A549 (cell line): ENCODE measurements around the gene TCP10L. TPM values are rescaled to one million over a fixed set of nuclear protein-coding genes. Genes with fewer than 3 reads are reported as not detected.
"Not testable (repeated sequence)": the region's sequence is repeated elsewhere in the genome, so short reads cannot be mapped to it uniquely, and the experiment has no call there.

ENCODE experiments used
- ATAC-seq, 2 experiments: fragments of 200-7000 bp in 1 of 2; fragments of >200 bp in 1 of 2; cut with Nextera tagmentation in 1 of 2; cut with Tn5 transposase in 1 of 2; 3 replicates each; pipeline versions ENCODE4 v1.8.0 to v1.9.1; 2018 to 2020; ENCODE audit warnings: mild to moderate bottlenecking in 1 of 2, moderate library complexity in 1 of 2
- CTCF ChIA-PET: fragments of 300-600 bp; sonication (Branson Sonifier 250); formaldehyde crosslinking; extraction: SDS; loops from one replicate; lab custom pipeline; 2021; ENCODE audit warnings: antibody characterized with exemption, inconsistent platforms; lab: Yijun Ruan, JAX
- POLR2A ChIA-PET: fragments of 350-600 bp; formaldehyde crosslinking; extraction: SDS; loops from one replicate; lab custom pipeline; 2021; ENCODE audit warnings: antibody characterized with exemption, inconsistent platforms; lab: Yijun Ruan, JAX
- DNase-seq, 2 experiments: peaks; one replicate each; pipeline versions ENCODE4 v3.0.0 to v3.0.0-alpha.2; 2011 to 2016; ENCODE audit warnings: low read depth in 1 of 2, low spot score in 1 of 2
- FAIRE-seq: peaks from 2 replicates; lab custom pipeline; 2011; peaks lifted over from hg19 to GRCh38; lab: Jason Lieb, UNC
- H3K27ac ChIP-seq, 2 experiments: fragments of >200 bp; sonication (Bioruptor Twin); formaldehyde crosslinking; 3 replicates each; pipeline ENCODE4 v1.5.1; 2016 to 2017
- H3K4me1 ChIP-seq: fragments of >200 bp; sonication (Bioruptor Twin); formaldehyde crosslinking; 3 replicates; pipeline ENCODE4 v1.6.1; 2016
- H3K4me2 ChIP-seq: fragments of >200 bp; sonication (Bioruptor Twin); formaldehyde crosslinking; 3 replicates; pipeline ENCODE4 v1.6.1; 2016
- H3K4me3 ChIP-seq: fragments of >200 bp; sonication (Bioruptor Twin); formaldehyde crosslinking; 3 replicates; pipeline ENCODE4 v1.5.1; 2016
- H3K9me3 ChIP-seq: fragments of >200 bp; sonication (Bioruptor Twin); formaldehyde crosslinking; 3 replicates; pipeline ENCODE4 v1.6.1; 2016
- BHLHE40 ChIP-seq: IDR thresholded peaks from 2 replicates; pipeline ENCODE4 v1.6.1; 2012; ENCODE audit warnings: low read depth, low read length, inconsistent platforms
- CEBPB ChIP-seq, 2 experiments: fragments of >200 bp in 1 of 2; sonication (Bioruptor Twin) in 1 of 2; formaldehyde crosslinking in 1 of 2; IDR thresholded peaks; 2 replicates each; pipeline ENCODE4 v1.6.1; 2012 to 2016
- CHD2 ChIP-seq: fragments of 150-350 bp; IDR thresholded peaks from 2 replicates; pipeline ENCODE4 v1.6.1; 2014; ENCODE audit warnings: low read length; ENCODE audit not compliant: partially characterized antibody
- ELK1 ChIP-seq: fragments of 150-350 bp; IDR thresholded peaks from 2 replicates; pipeline ENCODE4 v1.6.1; 2014; ENCODE audit warnings: low read depth, mild to moderate bottlenecking, low read length
- FOXS1 ChIP-seq: fragments of 250-450 bp; sonication (Bioruptor Pico); IDR thresholded peaks from 2 replicates; pipeline ENCODE4 v1.5.0; 2020; ENCODE audit warnings: mild to moderate bottlenecking, moderate library complexity
- HES2 ChIP-seq: fragments of >200 bp; sonication (Bioruptor Twin); formaldehyde crosslinking; IDR thresholded peaks from 2 replicates; pipeline ENCODE4 v1.6.1; 2016
- HMGXB4 ChIP-seq: fragments of 250-450 bp; sonication (Bioruptor Pico); IDR thresholded peaks from 2 replicates; pipeline ENCODE4 v1.5.0; 2021; ENCODE audit warnings: mild to moderate bottlenecking, moderate library complexity, borderline replicate concordance
- HOXB5 ChIP-seq: fragments of 250-450 bp; sonication (Bioruptor Pico); IDR thresholded peaks from 2 replicates; pipeline ENCODE4 v1.5.0; 2020; ENCODE audit warnings: mild to moderate bottlenecking, moderate library complexity
- KDM1A ChIP-seq: fragments of 200-600 bp; sonication (generic); IDR thresholded peaks from 2 replicates; pipeline ENCODE4 v1.6.1; 2016; ENCODE audit warnings: low read depth, mild to moderate bottlenecking
- MYC ChIP-seq: IDR thresholded peaks from 2 replicates; pipeline ENCODE4 v1.6.1; 2012; ENCODE audit warnings: mild to moderate bottlenecking, inconsistent platforms, low read length, improper control_type of control experiment, borderline replicate concordance
- PHF8 ChIP-seq: fragments of 200-600 bp; sonication (generic); IDR thresholded peaks from 2 replicates; pipeline ENCODE4 v1.6.1; 2016; ENCODE audit warnings: low read depth, mild to moderate bottlenecking, antibody characterized with exemption, moderate library complexity, borderline replicate concordance
- RCOR1 ChIP-seq: fragments of 150-350 bp; IDR thresholded peaks from 2 replicates; pipeline ENCODE4 v1.6.1; 2014; ENCODE audit warnings: antibody characterized with exemption, low read length, low read depth
- RFX5 ChIP-seq: fragments of 450-650 bp; IDR thresholded peaks from 2 replicates; pipeline ENCODE4 v1.7.1; 2014; ENCODE audit warnings: antibody characterized with exemption, mild to moderate bottlenecking, moderate library complexity
- TP53 ChIP-seq: fragments of 250-450 bp; sonication (Bioruptor Pico); IDR thresholded peaks from 2 replicates; pipeline ENCODE4 v1.5.0; 2021; ENCODE audit warnings: mild to moderate bottlenecking, moderate library complexity
- ZFP36 ChIP-seq: fragments of 450-650 bp; IDR thresholded peaks from 2 replicates; pipeline ENCODE4 v1.6.1; 2014; ENCODE audit warnings: borderline replicate concordance; ENCODE audit not compliant: partially characterized antibody
- WGBS: methylation state at CpG from one replicate; pipeline ENCODE4 v1.1.6; 2017; ENCODE audit errors: missing lambda C conversion rate; 5-methylcytosine and 5-hydroxymethylcytosine counted together
- polyA plus RNA-seq, 4 experiments: library from polyadenylated mRNA; depleted of rRNA in 3 of 4; stranded (reverse); fragments of >200 nt; fragmentation: RNase III in 1 of 4; extraction: RNeasy Plus Mini Kit Qiagen cat#74134 plus additional on column Dnase treatment in 1 of 4; gene quantifications; 2 replicates in 3 of 4; 3 replicates in 1 of 4; pipeline ENCODE4 v1.2.3, GENCODE V29; 2011 to 2017
- TF ChIP-seq, protein P1 (sequence below): fragments of 200-600 bp; sonication (generic); IDR thresholded peaks from 2 replicates; pipeline ENCODE4 v1.6.1; 2016; ENCODE audit warnings: antibody characterized with exemption, mild to moderate bottlenecking, moderate library complexity
- TF ChIP-seq, protein P2 (sequence below): IDR thresholded peaks from 2 replicates; pipeline ENCODE4 v1.6.1; 2012
- TF ChIP-seq, protein P3 (sequence below): fragments of >200 bp; sonication (Bioruptor Twin); formaldehyde crosslinking; IDR thresholded peaks from 3 replicates; pipeline ENCODE4 v1.6.1; 2016
- TF ChIP-seq, protein P4 (sequence below): fragments of 250-450 bp; sonication (Bioruptor Pico); IDR thresholded peaks from 2 replicates; pipeline ENCODE4 v1.5.0; 2020; ENCODE audit warnings: low read depth, mild to moderate bottlenecking, moderate library complexity
- TF ChIP-seq, protein P5 (sequence below): fragments of >200 bp; sonication (Bioruptor Twin); formaldehyde crosslinking; IDR thresholded peaks from 3 replicates; pipeline ENCODE4 v1.5.1; 2016
- TF ChIP-seq, protein P6 (sequence below): IDR thresholded peaks from 2 replicates; pipeline ENCODE4 v1.6.1; 2012

Gene TCP10L
- polyA plus RNA-seq, 2 of the 4 experiments (the other 2 are of a cell fraction): 0.62 to 1.2 TPM

DNA sequence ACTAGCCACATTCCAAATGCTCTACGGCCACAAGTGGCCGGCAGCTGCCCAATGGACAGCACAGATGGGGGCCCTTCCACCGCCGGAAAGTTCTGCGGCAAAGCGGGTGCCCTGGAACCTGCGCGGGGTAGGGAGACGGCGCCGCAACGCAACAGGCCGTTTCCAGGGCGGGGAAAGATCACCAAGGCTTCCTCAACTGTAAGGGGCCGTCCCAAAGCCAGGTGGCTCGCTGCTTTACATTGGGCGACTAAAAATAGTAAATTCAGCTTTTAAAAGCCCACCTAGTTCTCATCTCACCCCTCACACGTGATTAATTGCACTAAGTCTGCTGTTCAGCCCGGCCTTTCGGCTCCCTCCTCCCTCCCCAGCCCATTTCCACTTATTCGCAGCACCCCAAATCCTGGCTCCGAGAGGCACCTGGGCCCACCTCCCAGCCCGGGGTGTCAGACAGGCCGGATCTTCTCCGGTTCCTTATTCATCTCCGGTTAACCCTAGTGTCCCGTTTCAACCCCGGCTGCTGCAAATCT lies 26.2 kb upstream of the TCP10L start (continued):
- TF ChIP-seq, protein P1, sequence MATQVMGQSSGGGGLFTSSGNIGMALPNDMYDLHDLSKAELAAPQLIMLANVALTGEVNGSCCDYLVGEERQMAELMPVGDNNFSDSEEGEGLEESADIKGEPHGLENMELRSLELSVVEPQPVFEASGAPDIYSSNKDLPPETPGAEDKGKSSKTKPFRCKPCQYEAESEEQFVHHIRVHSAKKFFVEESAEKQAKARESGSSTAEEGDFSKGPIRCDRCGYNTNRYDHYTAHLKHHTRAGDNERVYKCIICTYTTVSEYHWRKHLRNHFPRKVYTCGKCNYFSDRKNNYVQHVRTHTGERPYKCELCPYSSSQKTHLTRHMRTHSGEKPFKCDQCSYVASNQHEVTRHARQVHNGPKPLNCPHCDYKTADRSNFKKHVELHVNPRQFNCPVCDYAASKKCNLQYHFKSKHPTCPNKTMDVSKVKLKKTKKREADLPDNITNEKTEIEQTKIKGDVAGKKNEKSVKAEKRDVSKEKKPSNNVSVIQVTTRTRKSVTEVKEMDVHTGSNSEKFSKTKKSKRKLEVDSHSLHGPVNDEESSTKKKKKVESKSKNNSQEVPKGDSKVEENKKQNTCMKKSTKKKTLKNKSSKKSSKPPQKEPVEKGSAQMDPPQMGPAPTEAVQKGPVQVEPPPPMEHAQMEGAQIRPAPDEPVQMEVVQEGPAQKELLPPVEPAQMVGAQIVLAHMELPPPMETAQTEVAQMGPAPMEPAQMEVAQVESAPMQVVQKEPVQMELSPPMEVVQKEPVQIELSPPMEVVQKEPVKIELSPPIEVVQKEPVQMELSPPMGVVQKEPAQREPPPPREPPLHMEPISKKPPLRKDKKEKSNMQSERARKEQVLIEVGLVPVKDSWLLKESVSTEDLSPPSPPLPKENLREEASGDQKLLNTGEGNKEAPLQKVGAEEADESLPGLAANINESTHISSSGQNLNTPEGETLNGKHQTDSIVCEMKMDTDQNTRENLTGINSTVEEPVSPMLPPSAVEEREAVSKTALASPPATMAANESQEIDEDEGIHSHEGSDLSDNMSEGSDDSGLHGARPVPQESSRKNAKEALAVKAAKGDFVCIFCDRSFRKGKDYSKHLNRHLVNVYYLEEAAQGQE: no peak
- TF ChIP-seq MYC (no peak), HOXB5 (CRISPR knock-in tag) (no peak), HES2 (no peak), FOXS1 (CRISPR knock-in tag) (no peak)
- TF ChIP-seq, protein P2, sequence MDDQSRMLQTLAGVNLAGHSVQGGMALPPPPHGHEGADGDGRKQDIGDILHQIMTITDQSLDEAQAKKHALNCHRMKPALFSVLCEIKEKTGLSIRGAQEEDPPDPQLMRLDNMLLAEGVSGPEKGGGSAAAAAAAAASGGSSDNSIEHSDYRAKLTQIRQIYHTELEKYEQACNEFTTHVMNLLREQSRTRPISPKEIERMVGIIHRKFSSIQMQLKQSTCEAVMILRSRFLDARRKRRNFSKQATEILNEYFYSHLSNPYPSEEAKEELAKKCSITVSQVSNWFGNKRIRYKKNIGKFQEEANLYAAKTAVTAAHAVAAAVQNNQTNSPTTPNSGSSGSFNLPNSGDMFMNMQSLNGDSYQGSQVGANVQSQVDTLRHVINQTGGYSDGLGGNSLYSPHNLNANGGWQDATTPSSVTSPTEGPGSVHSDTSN: no peak
- TF ChIP-seq, protein P3, sequence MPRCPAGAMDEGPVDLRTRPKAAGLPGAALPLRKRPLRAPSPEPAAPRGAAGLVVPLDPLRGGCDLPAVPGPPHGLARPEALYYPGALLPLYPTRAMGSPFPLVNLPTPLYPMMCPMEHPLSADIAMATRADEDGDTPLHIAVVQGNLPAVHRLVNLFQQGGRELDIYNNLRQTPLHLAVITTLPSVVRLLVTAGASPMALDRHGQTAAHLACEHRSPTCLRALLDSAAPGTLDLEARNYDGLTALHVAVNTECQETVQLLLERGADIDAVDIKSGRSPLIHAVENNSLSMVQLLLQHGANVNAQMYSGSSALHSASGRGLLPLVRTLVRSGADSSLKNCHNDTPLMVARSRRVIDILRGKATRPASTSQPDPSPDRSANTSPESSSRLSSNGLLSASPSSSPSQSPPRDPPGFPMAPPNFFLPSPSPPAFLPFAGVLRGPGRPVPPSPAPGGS: no peak

DNA sequence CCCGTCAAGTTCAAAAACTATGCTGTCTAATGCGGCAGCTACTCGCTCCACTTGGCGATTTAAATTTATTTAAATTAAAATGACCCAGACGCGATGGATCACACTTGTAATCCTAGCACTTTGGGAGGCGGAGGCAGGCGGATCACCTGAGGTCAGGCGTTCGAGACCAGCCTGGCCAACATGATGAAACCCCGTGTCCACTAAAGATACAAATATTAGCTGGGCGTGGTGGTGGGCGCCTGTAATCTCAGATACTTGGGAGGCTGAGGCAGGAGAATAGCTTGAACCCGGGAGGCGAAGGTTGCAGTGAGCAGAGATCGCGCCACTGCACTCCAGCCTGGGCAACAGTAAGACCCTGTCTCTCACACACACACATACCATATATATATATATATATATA lies 25.6 kb upstream of the TCP10L start:
- ChIA-PET POLR2A (interaction anchor here (1.5 kb wide), 1 partner anchor 10 kb away, joined by 8 read pairs; no protein-coding TSS in a partner anchor), CTCF (interaction anchor here (3.5 kb wide), 1 partner anchor 10 kb away, joined by 16 read pairs; no protein-coding TSS in a partner anchor)
- peak overlapping the region; percentile 89 to 99; a peak in 4 of 6 replicates for H3K27ac ChIP-seq
- not testable (repeated sequence) for FAIRE-seq, DNase-seq, H3K9me3 ChIP-seq, H3K4me1 ChIP-seq, ATAC-seq
- peak overlapping the region; percentile 54 for H3K4me3 ChIP-seq
- 68% methylated on average over 17 of the region's 17 CpGs for WGBS
- peak overlapping the region; percentile 85 for H3K4me2 ChIP-seq

GRCh38 chr21:32608851-32609250 lies 23.5 kb upstream of the TCP10L start:
- POLR2A ChIA-PET: no interaction called here
- 0 out of 3 replicates have a peak, but pooled peaks cover 8% of the 10 kb centered on the region for H3K4me1 ChIP-seq
- ATAC-seq (no peak), DNase-seq (no peak), FAIRE-seq (no peak)
- no peak overlapping the region for H3K4me2 ChIP-seq
- no peak overlapping the region for H3K27ac ChIP-seq
- WGBS: 92% methylated on average over 5 of the region's 5 CpGs
- no peaks in the 10 kb centered on the region for H3K9me3 ChIP-seq
- CTCF ChIA-PET: interaction anchor here (1.0 to 3.5 kb wide), 5 partner anchors 8 to 202 kb away, joined by 3 to 16 read pairs (median 6); no protein-coding TSS in a partner anchor
- no peak overlapping the region for H3K4me3 ChIP-seq
- TF ChIP-seq ZFP36 (no peak), HMGXB4 (CRISPR knock-in tag) (no peak), PHF8 (no peak), RFX5 (no peak), TP53 (no peak), BHLHE40 (no peak), KDM1A (no peak), RCOR1 (no peak), CEBPB (IDR thresholded peaks at IDR 0.05) (no peak), CHD2 (no peak), ELK1 (no peak)
- TF ChIP-seq, protein P4, sequence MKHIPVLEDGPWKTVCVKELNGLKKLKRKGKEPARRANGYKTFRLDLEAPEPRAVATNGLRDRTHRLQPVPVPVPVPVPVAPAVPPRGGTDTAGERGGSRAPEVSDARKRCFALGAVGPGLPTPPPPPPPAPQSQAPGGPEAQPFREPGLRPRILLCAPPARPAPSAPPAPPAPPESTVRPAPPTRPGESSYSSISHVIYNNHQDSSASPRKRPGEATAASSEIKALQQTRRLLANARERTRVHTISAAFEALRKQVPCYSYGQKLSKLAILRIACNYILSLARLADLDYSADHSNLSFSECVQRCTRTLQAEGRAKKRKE: no peak
- TF ChIP-seq, protein P5, sequence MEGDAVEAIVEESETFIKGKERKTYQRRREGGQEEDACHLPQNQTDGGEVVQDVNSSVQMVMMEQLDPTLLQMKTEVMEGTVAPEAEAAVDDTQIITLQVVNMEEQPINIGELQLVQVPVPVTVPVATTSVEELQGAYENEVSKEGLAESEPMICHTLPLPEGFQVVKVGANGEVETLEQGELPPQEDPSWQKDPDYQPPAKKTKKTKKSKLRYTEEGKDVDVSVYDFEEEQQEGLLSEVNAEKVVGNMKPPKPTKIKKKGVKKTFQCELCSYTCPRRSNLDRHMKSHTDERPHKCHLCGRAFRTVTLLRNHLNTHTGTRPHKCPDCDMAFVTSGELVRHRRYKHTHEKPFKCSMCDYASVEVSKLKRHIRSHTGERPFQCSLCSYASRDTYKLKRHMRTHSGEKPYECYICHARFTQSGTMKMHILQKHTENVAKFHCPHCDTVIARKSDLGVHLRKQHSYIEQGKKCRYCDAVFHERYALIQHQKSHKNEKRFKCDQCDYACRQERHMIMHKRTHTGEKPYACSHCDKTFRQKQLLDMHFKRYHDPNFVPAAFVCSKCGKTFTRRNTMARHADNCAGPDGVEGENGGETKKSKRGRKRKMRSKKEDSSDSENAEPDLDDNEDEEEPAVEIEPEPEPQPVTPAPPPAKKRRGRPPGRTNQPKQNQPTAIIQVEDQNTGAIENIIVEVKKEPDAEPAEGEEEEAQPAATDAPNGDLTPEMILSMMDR: no peak
- TF ChIP-seq, protein P6, sequence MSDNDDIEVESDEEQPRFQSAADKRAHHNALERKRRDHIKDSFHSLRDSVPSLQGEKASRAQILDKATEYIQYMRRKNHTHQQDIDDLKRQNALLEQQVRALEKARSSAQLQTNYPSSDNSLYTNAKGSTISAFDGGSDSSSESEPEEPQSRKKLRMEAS: no peak
